H9 (cell line): ENCODE data around the gene CORO7. TPM values are rescaled to one million over a fixed set of nuclear protein-coding genes. Genes with fewer than 3 reads are reported as not detected.

Experiments used
- DNase-seq: peaks from one replicate; pipeline ENCODE4 v3.0.0-alpha.2; 2017
- H2AFZ ChIP-seq: one replicate; pipeline ENCODE4 v1.6.1; 2013; ENCODE audit warnings: mild to moderate bottlenecking, low read length, control low read depth, moderate library complexity
- H2AK5ac ChIP-seq: 2 replicates; pipeline ENCODE4 v1.6.1; 2013; ENCODE audit warnings: low read length, control low read depth, mixed read lengths; ENCODE audit not compliant: insufficient read length
- H2BK120ac ChIP-seq: one replicate; pipeline ENCODE4 v1.6.1; 2013; ENCODE audit warnings: low read depth, mild to moderate bottlenecking, low read length, control low read depth, inconsistent platforms; ENCODE audit not compliant: poor library complexity, severe bottlenecking
- H2BK12ac ChIP-seq: 2 replicates; pipeline ENCODE4 v1.6.1; 2013; ENCODE audit warnings: low read length, control low read depth, mixed read lengths, low read depth; ENCODE audit not compliant: insufficient read length
- H2BK15ac ChIP-seq: 2 replicates; pipeline ENCODE4 v1.6.1; 2013; ENCODE audit warnings: low read depth, low read length, control low read depth
- H2BK20ac ChIP-seq: one replicate; pipeline ENCODE4 v1.6.1; 2013; ENCODE audit warnings: low read depth, mild to moderate bottlenecking, low read length, control low read depth, inconsistent platforms; ENCODE audit not compliant: poor library complexity, severe bottlenecking
- H2BK5ac ChIP-seq: 2 replicates; pipeline ENCODE4 v1.6.1; 2013; ENCODE audit warnings: low read length, control low read depth, mixed read lengths; ENCODE audit not compliant: insufficient read length
- H3K14ac ChIP-seq: 2 replicates; pipeline ENCODE4 v1.6.1; 2013; ENCODE audit warnings: low read length, control low read depth; ENCODE audit not compliant: insufficient read depth
- H3K18ac ChIP-seq: 2 replicates; pipeline ENCODE4 v1.6.1; 2013; ENCODE audit warnings: low read depth, mild to moderate bottlenecking, mixed read lengths, low read length, control low read depth; ENCODE audit not compliant: insufficient read length
- H3K23ac ChIP-seq: 2 replicates; pipeline ENCODE4 v1.6.1; 2013; ENCODE audit warnings: low read length, control low read depth, mixed read lengths, low read depth; ENCODE audit not compliant: insufficient read length
- H3K23me2 ChIP-seq: 2 replicates; pipeline ENCODE4 v1.6.1; 2013; ENCODE audit warnings: low read depth, mild to moderate bottlenecking, mixed read lengths, low read length, control low read depth; ENCODE audit not compliant: insufficient read length, poor library complexity, severe bottlenecking
- H3K27ac ChIP-seq: 2 replicates; pipeline ENCODE4 v1.5.1; 2013; ENCODE audit warnings: low read length, control low read depth, mixed read lengths, low read depth; ENCODE audit not compliant: insufficient read length
- H3K27me3 ChIP-seq: 2 replicates; pipeline ENCODE4 v1.6.1; 2013; ENCODE audit warnings: low read length, control low read depth, inconsistent platforms; ENCODE audit not compliant: insufficient read depth
- H3K4ac ChIP-seq: 2 replicates; pipeline ENCODE4 v1.6.1; 2013; ENCODE audit warnings: low read depth, mild to moderate bottlenecking, control low read depth, inconsistent platforms, low read length, moderate library complexity
- H3K4me1 ChIP-seq: 2 replicates; pipeline ENCODE4 v1.6.1; 2013; ENCODE audit warnings: low read length, control low read depth, inconsistent platforms; ENCODE audit not compliant: insufficient read depth
- H3K4me2 ChIP-seq: 2 replicates; pipeline ENCODE4 v1.6.1; 2013; ENCODE audit warnings: low read length, control low read depth, mixed read lengths; ENCODE audit not compliant: insufficient read length, insufficient read depth
- H3K56ac ChIP-seq: 2 replicates; pipeline ENCODE4 v1.6.1; 2013; ENCODE audit warnings: low read depth, mild to moderate bottlenecking, mixed read lengths, low read length, control low read depth; ENCODE audit not compliant: insufficient read length
- H3K79me1 ChIP-seq: 2 replicates; pipeline ENCODE4 v1.6.1; 2013; ENCODE audit warnings: low read depth, mild to moderate bottlenecking, moderate library complexity, low read length, control low read depth, inconsistent platforms; ENCODE audit not compliant: insufficient read depth, poor library complexity, severe bottlenecking
- H3K79me2 ChIP-seq: 2 replicates; pipeline ENCODE4 v1.6.1; 2013; ENCODE audit warnings: low read length, control low read depth, inconsistent platforms; ENCODE audit not compliant: insufficient read depth
- H3K9ac ChIP-seq: 2 replicates; pipeline ENCODE4 v1.6.1; 2013; ENCODE audit warnings: low read length, control low read depth, mixed read lengths; ENCODE audit not compliant: insufficient read length; ENCODE audit errors: extremely low read depth
- H3K9me3 ChIP-seq: one replicate; pipeline ENCODE4 v1.6.1; 2013; ENCODE audit warnings: low read depth, low read length, inconsistent platforms; ENCODE audit not compliant: control insufficient read depth
- H3T11ph ChIP-seq: one replicate; pipeline ENCODE4 v1.6.1; 2013; ENCODE audit warnings: mild to moderate bottlenecking, low read length, control low read depth, inconsistent platforms
- H4K20me1 ChIP-seq: one replicate; pipeline ENCODE4 v1.6.1; 2013; ENCODE audit not compliant: control insufficient read depth, insufficient read length, insufficient read depth
- H4K5ac ChIP-seq: 2 replicates; pipeline ENCODE4 v1.6.1; 2013; ENCODE audit warnings: low read depth, mild to moderate bottlenecking, mixed read lengths, low read length, control low read depth; ENCODE audit not compliant: insufficient read length
- H4K8ac ChIP-seq: replicated peaks from 2 replicates; pipeline ENCODE4 v1.6.1; 2013; ENCODE audit warnings: low read length, control low read depth, mixed read lengths, low read depth; ENCODE audit not compliant: insufficient read length
- H4K91ac ChIP-seq: 2 replicates; pipeline ENCODE4 v1.6.1; 2013; ENCODE audit warnings: low read depth, mild to moderate bottlenecking, moderate library complexity, mixed read lengths, low read length, control low read depth; ENCODE audit not compliant: insufficient read length
- H3K27ac Mint-ChIP-seq, 3 experiments: 2 replicates in 2 of 3; 3 replicates in 1 of 3; pipeline ENCODE4 v1.8.0; 2020 to 2021; ENCODE audit warnings: mixed read lengths in 3 of 3, mild to moderate bottlenecking in 1 of 3, moderate library complexity in 1 of 3
- H3K27me3 Mint-ChIP-seq: 2 replicates; pipeline ENCODE4 v1.8.0; 2021; ENCODE audit warnings: low read depth, mild to moderate bottlenecking, moderate library complexity, mixed read lengths
- H3K36me3 Mint-ChIP-seq, 3 experiments: 2 replicates in 2 of 3; 3 replicates in 1 of 3; pipeline ENCODE4 v1.8.0; 2020 to 2021; ENCODE audit warnings: low read depth in 3 of 3, mixed read lengths in 3 of 3; ENCODE audit not compliant: insufficient read depth in 1 of 3
- H3K4me1 Mint-ChIP-seq, 2 experiments: 2 replicates each; pipeline ENCODE4 v1.8.0; 2020; ENCODE audit warnings: mixed read lengths in 2 of 2
- H3K4me3 Mint-ChIP-seq, 2 experiments: 2 replicates in 1 of 2; 3 replicates in 1 of 2; pipeline ENCODE4 v1.8.0; 2020 to 2021; ENCODE audit warnings: mild to moderate bottlenecking in 2 of 2, mixed read lengths in 2 of 2, moderate library complexity in 1 of 2
- H3K9me3 Mint-ChIP-seq, 2 experiments: 2 replicates in 1 of 2; 3 replicates in 1 of 2; pipeline ENCODE4 v1.8.0; 2020; ENCODE audit warnings: mild to moderate bottlenecking in 2 of 2, mixed read lengths in 2 of 2, moderate library complexity in 1 of 2
- WGBS: extraction: QIAGEN DNeasy Blood & Tissue Kit; methylation state at CpG from one replicate; pipeline ENCODE4 v1.1.7; 2013; ENCODE audit warnings: missing lambda C conversion rate, low lambda C conversion rate, mixed read lengths; ENCODE audit not compliant: insufficient read length; ENCODE audit errors: extremely low coverage; 5-methylcytosine and 5-hydroxymethylcytosine counted together
- total RNA-seq: library from RNA; stranded (reverse); gene quantifications from 2 replicates; pipeline ENCODE4 v1.2.1, GENCODE V29; 2021
- TF ChIP-seq, protein P1 (sequence below): fragments of 200-600 bp; sonication (generic); conservative IDR thresholded peaks from 3 replicates; pipeline ENCODE4 v1.8.0; 2021; ENCODE audit warnings: antibody characterized with exemption, mild to moderate bottlenecking

The CORO7 gene
- total RNA-seq, 1 experiment from 2014 or later, result 38.4 TPM

GRCh38 chr16:4320571-4321137 is 95.7 kb downstream of the CORO7 start:
- H3K23ac ChIP-seq, result no peak overlapping the region
- no peaks in the 10 kb centered on the region for H3K27me3 ChIP-seq
- no peak overlapping the region for H3K27ac Mint-ChIP-seq
- no peak overlapping the region for H4K5ac ChIP-seq
- no peaks in the 10 kb centered on the region for H3K36me3 Mint-ChIP-seq
- H3K56ac ChIP-seq, result no peak overlapping the region
- H3K27me3 Mint-ChIP-seq, result no peaks in the 10 kb centered on the region
- peaks cover 7% of the 10 kb centered on the region; the same call in 1 of the 2 replicates for H3K79me2 ChIP-seq
- no peak overlapping the region for H3K9ac ChIP-seq
- H3K18ac ChIP-seq, result no peak overlapping the region
- no peak overlapping the region for H2BK12ac ChIP-seq
- peaks cover 9 to 35% of the 10 kb centered on the region in 2 experiments for H3K4me1 Mint-ChIP-seq
- no peak overlapping the region for H3K14ac ChIP-seq
- no peak for DNase-seq
- H3K27ac ChIP-seq, result no peak overlapping the region
- TF ChIP-seq, protein P1, sequence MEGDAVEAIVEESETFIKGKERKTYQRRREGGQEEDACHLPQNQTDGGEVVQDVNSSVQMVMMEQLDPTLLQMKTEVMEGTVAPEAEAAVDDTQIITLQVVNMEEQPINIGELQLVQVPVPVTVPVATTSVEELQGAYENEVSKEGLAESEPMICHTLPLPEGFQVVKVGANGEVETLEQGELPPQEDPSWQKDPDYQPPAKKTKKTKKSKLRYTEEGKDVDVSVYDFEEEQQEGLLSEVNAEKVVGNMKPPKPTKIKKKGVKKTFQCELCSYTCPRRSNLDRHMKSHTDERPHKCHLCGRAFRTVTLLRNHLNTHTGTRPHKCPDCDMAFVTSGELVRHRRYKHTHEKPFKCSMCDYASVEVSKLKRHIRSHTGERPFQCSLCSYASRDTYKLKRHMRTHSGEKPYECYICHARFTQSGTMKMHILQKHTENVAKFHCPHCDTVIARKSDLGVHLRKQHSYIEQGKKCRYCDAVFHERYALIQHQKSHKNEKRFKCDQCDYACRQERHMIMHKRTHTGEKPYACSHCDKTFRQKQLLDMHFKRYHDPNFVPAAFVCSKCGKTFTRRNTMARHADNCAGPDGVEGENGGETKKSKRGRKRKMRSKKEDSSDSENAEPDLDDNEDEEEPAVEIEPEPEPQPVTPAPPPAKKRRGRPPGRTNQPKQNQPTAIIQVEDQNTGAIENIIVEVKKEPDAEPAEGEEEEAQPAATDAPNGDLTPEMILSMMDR, result no peak
- H3T11ph ChIP-seq, result no peak overlapping the region
- H4K91ac ChIP-seq, result no peak overlapping the region
- no peaks in the 10 kb centered on the region for H3K79me1 ChIP-seq
- H2AFZ ChIP-seq, result no peak overlapping the region
- no peak overlapping the region for H3K4ac ChIP-seq
- H4K8ac ChIP-seq, result no peak overlapping the region
- no CpG with 5 or more reads among the region's 16 CpGs for WGBS
- H3K9me3 ChIP-seq, result no peaks in the 10 kb centered on the region
- H3K4me2 ChIP-seq, result no peak overlapping the region
- no peak overlapping the region for H2BK5ac ChIP-seq
- no peak overlapping the region for H3K4me3 Mint-ChIP-seq
- H3K4me1 ChIP-seq, result peaks cover 6% of the 10 kb centered on the region; the same call in 1 of the 2 replicates
- no peak overlapping the region for H2BK120ac ChIP-seq
- no peak overlapping the region for H2AK5ac ChIP-seq
- H2BK15ac ChIP-seq, result no peak overlapping the region
- peaks cover 3% of the 10 kb centered on the region for H4K20me1 ChIP-seq
- no peak overlapping the region for H2BK20ac ChIP-seq
- peaks cover 8% of the 10 kb centered on the region for H3K23me2 ChIP-seq
- H3K9me3 Mint-ChIP-seq, result no peaks in the 10 kb centered on the region
